Gastroesophageal sphincter (tissue), 4 donors: ENCODE data around the gene VIPR2. TPM values are rescaled to one million over a fixed set of nuclear protein-coding genes. Genes with fewer than 3 reads are reported as not detected.

Source experiments
- ATAC-seq: fragments of 150-250 bp; one replicate; pipeline ENCODE4 v1.9.1; 2016; ENCODE audit warnings: mild to moderate bottlenecking, moderate library complexity
- H3K27ac ChIP-seq, 4 donors: fragments of 200-600 bp; sonication (generic) in 3 of 4; 1 replicate in 3 of 4; 2 replicates in 1 of 4; pipeline ENCODE4 v1.5.1; 2016 to 2019
- H3K27me3 ChIP-seq: fragments of 200-600 bp; sonication (generic); one replicate; pipeline ENCODE4 v1.5.1; 2019
- H3K36me3 ChIP-seq, 2 donors: fragments of 200-600 bp; sonication (generic); one replicate each; pipeline ENCODE4 v1.5.1; 2019; ENCODE audit warnings: control low read depth in 1 of 2
- H3K4me1 ChIP-seq, 3 donors: fragments of 200-600 bp; sonication (generic); 1 replicate in 2 of 3; 2 replicates in 1 of 3; pipeline ENCODE4 v1.5.1; 2016 to 2019; ENCODE audit warnings: control low read depth in 2 of 3
- H3K4me3 ChIP-seq, 2 donors: fragments of 200-600 bp; sonication (generic); one replicate each; pipeline ENCODE4 v1.5.1; 2019; ENCODE audit warnings: mild to moderate bottlenecking in 1 of 2, moderate library complexity in 1 of 2
- H3K9me3 ChIP-seq, 3 donors: fragments of 200-600 bp; sonication (generic); one replicate each; pipeline ENCODE4 v1.5.1; 2017 to 2019; ENCODE audit warnings: control low read depth in 2 of 3
- CTCF ChIP-seq, 4 experiments: fragments of 200-600 bp in 2 of 4; fragments of 450-650 bp in 2 of 4; sonication (generic) in 1 of 4; IDR thresholded peaks; one replicate each; pipeline ENCODE4 v1.5.1; 2017 to 2019; ENCODE audit warnings: antibody characterized with exemption in 4 of 4, mild to moderate bottlenecking in 2 of 4, moderate library complexity in 2 of 4
- EP300 ChIP-seq: sonication (generic); formaldehyde crosslinking; IDR thresholded peaks from one replicate; pipeline ENCODE4 v1.6.1; 2017; ENCODE audit warnings: antibody characterized with exemption, mild to moderate bottlenecking
- POLR2A ChIP-seq, 2 donors: fragments of 450-650 bp; IDR thresholded peaks; one replicate each; pipeline ENCODE4 v1.6.1; 2017; ENCODE audit warnings: antibody characterized with exemption in 2 of 2, mild to moderate bottlenecking in 2 of 2, moderate library complexity in 1 of 2
- POLR2AphosphoS5 ChIP-seq: sonication (generic); formaldehyde crosslinking; IDR thresholded peaks from one replicate; pipeline ENCODE4 v1.6.1; 2017; ENCODE audit warnings: antibody characterized with exemption
- WGBS, 2 donors: methylation state at CpG; one replicate each; pipeline ENCODE4 v1.1.5; 2018; ENCODE audit warnings: low coverage in 1 of 2; 5-methylcytosine and 5-hydroxymethylcytosine counted together
- total RNA-seq, 4 donors: library from RNA; depleted of rRNA; stranded (reverse); fragments of >200 nt; gene quantifications; one replicate each; pipeline ENCODE4 v1.1.0, GENCODE V29; 2016

Gene VIPR2
- total RNA-seq, 4 donors from 2014 or later = 13.3 to 52.5 (median 27.4) TPM

GRCh38 chr7:159109653-159110035 lies 35.0 kb downstream of the VIPR2 start:
- Histone ChIP-seq H3K27me3 (peaks cover 17% of the 10 kb centered on the region), H3K4me3 (no peak overlapping the region), H3K36me3 (no peaks in the 10 kb centered on the region), H3K4me1 (peaks cover 0 to 67% (median 12%) of the 10 kb centered on the region in 3 donors), H3K9me3 (no peaks in the 10 kb centered on the region), H3K27ac (peak overlapping the region in 1 of 4 donors; percentile 40)
- no peak for TF ChIP-seq POLR2A (IDR thresholded peaks at IDR 0.05)
- no peak for TF ChIP-seq POLR2AphosphoS5
- TF ChIP-seq CTCF (IDR thresholded peaks at IDR 0.05) = no peak
- no peak for TF ChIP-seq EP300
- no peak for ATAC-seq
- WGBS, 2 donors = 73 to 80% methylated on average over 5 to 7 of the region's 10 CpGs

- TF ChIP-seq CTCF (IDR thresholded peaks at IDR 0.05) (no peak), POLR2A (IDR thresholded peaks at IDR 0.05) (no peak), POLR2AphosphoS5 (no peak), EP300 (no peak)
- Histone ChIP-seq H3K36me3 (no peaks in the 10 kb centered on the region), H3K9me3 (no peaks in the 10 kb centered on the region), H3K4me1 (peaks cover 0 to 67% (median 12%) of the 10 kb centered on the region in 3 donors), H3K4me3 (no peak overlapping the region), H3K27me3 (peaks cover 17% of the 10 kb centered on the region), H3K27ac (peak overlapping the region in 3 of 4 donors; percentile 40 to 51 (median 45))
- ATAC-seq = peak; percentile 52
- 42 to 63% methylated on average over 2 to 6 of the region's 9 CpGs for WGBS, 2 donors
These were observed 35.6 kb downstream of the VIPR2 start for GRCh38 chr7:159108941-159109652.

GRCh38 chr7:159108491-159108890 lies 36.2 kb downstream of the VIPR2 start:
- no peaks in the 10 kb centered on the region for H3K9me3 ChIP-seq
- peak overlapping the region in 3 of 4 donors; percentile 35 to 51 (median 45) for H3K27ac ChIP-seq
- no peak for ATAC-seq
- 33% methylated on average over 1 of the region's 2 CpGs; no CpG with 5 or more reads in 1 of the 2 donors for WGBS, 2 donors
- no peak overlapping the region for H3K4me3 ChIP-seq
- H3K36me3 ChIP-seq = peaks cover 0 to under 1% of the 10 kb centered on the region in 2 donors
- H3K4me1 ChIP-seq = peaks cover 0 to 67% (median 12%) of the 10 kb centered on the region in 3 donors
- H3K27me3 ChIP-seq = peaks cover 17% of the 10 kb centered on the region
- TF ChIP-seq EP300 (no peak), POLR2A (IDR thresholded peaks at IDR 0.05) (no peak), CTCF (IDR thresholded peaks at IDR 0.05) (no peak), POLR2AphosphoS5 (no peak)

- Histone ChIP-seq H3K36me3 (peaks cover 0 to 12% of the 10 kb centered on the region in 2 donors), H3K27me3 (peaks cover 11% of the 10 kb centered on the region), H3K27ac (peak overlapping the region in 1 of 4 donors; percentile 72), H3K4me1 (peaks cover 0 to 69% (median 12%) of the 10 kb centered on the region in 3 donors), H3K9me3 (no peaks in the 10 kb centered on the region), H3K4me3 (no peak overlapping the region)
- no peak for TF ChIP-seq CTCF (IDR thresholded peaks at IDR 0.05)
- TF ChIP-seq POLR2A (IDR thresholded peaks at IDR 0.05) = no peak
- TF ChIP-seq POLR2AphosphoS5 = no peak
- TF ChIP-seq EP300 = no peak
- WGBS, 2 donors = 80% methylated on average over 2 of the region's 13 CpGs; no CpG with 5 or more reads in 1 of the 2 donors
- no peak for ATAC-seq
These were observed 37.3 kb downstream of the VIPR2 start for GRCh38 chr7:159107161-159107892.
